ENCODE results near the gene GALNT4. TPM values are rescaled to one million over a fixed set of nuclear protein-coding genes. Genes with fewer than 3 reads are reported as not detected.

GALNT4 gene
- total RNA-seq, 1 experiment from 2014 or later, result 2.8 TPM

DNA sequence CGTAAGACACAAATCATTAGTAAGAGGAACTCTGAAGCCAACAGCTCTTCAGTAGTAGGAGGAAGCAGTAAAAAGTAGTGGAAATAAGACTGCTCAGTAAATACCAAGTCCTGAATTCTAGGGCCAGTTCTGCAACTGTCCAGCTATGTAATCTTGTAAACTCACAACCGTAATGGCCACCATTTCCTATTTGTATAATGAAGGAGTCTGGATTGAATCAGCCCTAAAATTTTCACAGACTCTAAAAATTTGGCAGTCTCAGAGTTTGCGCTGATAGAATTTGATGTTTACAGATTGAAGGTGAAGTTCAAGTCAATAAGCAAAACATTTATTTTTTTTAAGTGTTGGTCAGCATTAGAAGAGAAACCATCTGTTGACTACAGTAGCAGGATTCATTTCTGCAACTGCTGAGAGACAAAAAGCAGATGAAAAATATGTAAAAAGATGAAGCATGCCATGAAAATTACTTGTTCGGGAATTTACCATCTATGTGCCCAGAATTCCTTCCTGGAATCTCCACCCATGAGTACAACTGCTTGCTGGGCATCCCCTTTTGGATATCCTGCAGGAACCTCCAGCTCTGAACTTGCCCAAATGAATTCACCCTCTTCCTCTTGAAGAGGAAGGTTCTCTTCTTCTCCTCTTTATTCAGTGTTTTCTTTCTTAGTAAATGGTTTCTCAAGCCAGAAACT is 47.5 kb downstream of the GALNT4 start:
- no peaks in the 10 kb centered on the region for H3K9me2 ChIP-seq (ENCODE audit: insufficient read depth)
- no TSS peak for BruUV-seq (replicated peaks)
- no peaks in the 10 kb centered on the region for H3K9me3 ChIP-seq (ENCODE audit: control insufficient read depth in 1 of 2, insufficient read depth in 1 of 2, low read depth in 1 of 2, low read length in 2 of 2)
- ATAC-seq, result no peak
- no peaks in the 10 kb centered on the region; a peak in 1 of 4 replicates for H3K4me1 ChIP-seq (ENCODE audit: control insufficient read depth in 1 of 2, insufficient read depth in 2 of 2, low read length in 2 of 2)
- no peak overlapping the region for H2AFZ ChIP-seq (ENCODE audit: low read depth, low read length, poor library complexity, severe bottlenecking)
- no peak overlapping the region for H3K9ac ChIP-seq (ENCODE audit: low read length)
- intact Hi-C loops (cut with micrococcal nuclease), result loop anchor here (10.0 kb wide), 1 partner anchor 1468 kb away; no protein-coding TSS in a partner anchor
- RAD21 ChIA-PET (ENCODE audit: low non-redundant PET in 1 of 2, low total read pairs in 2 of 2, uncharacterized antibody in 2 of 2, unreplicated experiment in 2 of 2), result no interaction called here
- no peaks in the 10 kb centered on the region for H3K79me2 ChIP-seq (ENCODE audit: insufficient read depth, low read length)
- CTCF ChIA-PET, result no interaction called here
- no peak overlapping the region for H3K27ac ChIP-seq (ENCODE audit: low read depth, low read length)
- no peaks in the 10 kb centered on the region for H3K27me3 ChIP-seq (ENCODE audit: insufficient read depth, low read length)
- TF ChIP-seq, protein P1, sequence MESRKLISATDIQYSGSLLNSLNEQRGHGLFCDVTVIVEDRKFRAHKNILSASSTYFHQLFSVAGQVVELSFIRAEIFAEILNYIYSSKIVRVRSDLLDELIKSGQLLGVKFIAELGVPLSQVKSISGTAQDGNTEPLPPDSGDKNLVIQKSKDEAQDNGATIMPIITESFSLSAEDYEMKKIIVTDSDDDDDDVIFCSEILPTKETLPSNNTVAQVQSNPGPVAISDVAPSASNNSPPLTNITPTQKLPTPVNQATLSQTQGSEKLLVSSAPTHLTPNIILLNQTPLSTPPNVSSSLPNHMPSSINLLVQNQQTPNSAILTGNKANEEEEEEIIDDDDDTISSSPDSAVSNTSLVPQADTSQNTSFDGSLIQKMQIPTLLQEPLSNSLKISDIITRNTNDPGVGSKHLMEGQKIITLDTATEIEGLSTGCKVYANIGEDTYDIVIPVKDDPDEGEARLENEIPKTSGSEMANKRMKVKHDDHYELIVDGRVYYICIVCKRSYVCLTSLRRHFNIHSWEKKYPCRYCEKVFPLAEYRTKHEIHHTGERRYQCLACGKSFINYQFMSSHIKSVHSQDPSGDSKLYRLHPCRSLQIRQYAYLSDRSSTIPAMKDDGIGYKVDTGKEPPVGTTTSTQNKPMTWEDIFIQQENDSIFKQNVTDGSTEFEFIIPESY (IDR thresholded peaks at IDR 0.05; ENCODE audit: extremely low read depth, insufficient replicate concordance, low read length), result no peak
- POLR2A ChIA-PET, result interaction anchor here (0.6 kb wide), 1 partner anchor 98 kb away, joined by 3 read pairs; no protein-coding TSS in a partner anchor
- H3K36me3 ChIP-seq (ENCODE audit: control insufficient read depth in 1 of 2, insufficient read depth in 2 of 2, low read length in 2 of 2), result no peaks in the 10 kb centered on the region
- DNase-seq (ENCODE audit: low read depth, low spot score), result no peak
- no peak overlapping the region for H3K4me2 ChIP-seq (ENCODE audit: low read length)
- H4K20me1 ChIP-seq (ENCODE audit: insufficient read depth), result no peaks in the 10 kb centered on the region
- H3K4me3 ChIP-seq (replicated peaks in 1 of 2; ENCODE audit: low read depth in 1 of 2, low read length in 2 of 2), result no peak overlapping the region

DNA sequence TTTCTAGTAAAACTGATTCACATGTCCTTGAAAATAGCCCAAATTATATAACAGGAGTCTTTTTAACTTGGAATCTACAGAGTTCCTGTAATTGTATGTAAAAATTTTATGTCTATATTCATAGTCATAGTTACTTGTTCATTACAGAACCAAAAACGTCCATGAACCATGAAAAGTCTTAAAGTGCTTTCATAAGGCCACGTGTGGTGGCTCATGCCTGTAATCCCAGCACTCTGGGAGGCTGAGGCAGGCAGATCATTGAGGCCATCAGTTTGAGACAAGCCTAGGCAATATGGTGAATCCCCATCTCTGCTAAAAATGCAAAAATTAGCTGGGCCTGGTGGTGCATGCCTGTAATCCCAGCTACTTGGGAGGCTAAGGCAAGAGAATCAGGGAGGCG is 48.4 kb downstream of the GALNT4 start:
- Histone ChIP-seq H3K36me3 (ENCODE audit: control insufficient read depth in 1 of 2, insufficient read depth in 2 of 2, low read length in 2 of 2) (no peaks in the 10 kb centered on the region), H3K9ac (ENCODE audit: low read length) (no peak overlapping the region), H3K27me3 (ENCODE audit: insufficient read depth, low read length) (no peaks in the 10 kb centered on the region), H3K4me2 (ENCODE audit: low read length) (no peak overlapping the region), H2AFZ (ENCODE audit: low read depth, low read length, poor library complexity, severe bottlenecking) (no peak overlapping the region), H4K20me1 (ENCODE audit: insufficient read depth) (no peaks in the 10 kb centered on the region), H3K9me3 (ENCODE audit: control insufficient read depth in 1 of 2, insufficient read depth in 1 of 2, low read depth in 1 of 2, low read length in 2 of 2) (no peaks in the 10 kb centered on the region), H3K79me2 (ENCODE audit: insufficient read depth, low read length) (no peaks in the 10 kb centered on the region), H3K27ac (ENCODE audit: low read depth, low read length) (no peak overlapping the region), H3K4me1 (ENCODE audit: control insufficient read depth in 1 of 2, insufficient read depth in 2 of 2, low read length in 2 of 2) (no peaks in the 10 kb centered on the region; a peak in 1 of 4 replicates), H3K9me2 (ENCODE audit: insufficient read depth) (no peaks in the 10 kb centered on the region), H3K4me3 (replicated peaks in 1 of 2; ENCODE audit: low read depth in 1 of 2, low read length in 2 of 2) (no peak overlapping the region)
- ChIA-PET POLR2A (interaction anchor here (0.6 kb wide), 1 partner anchor 97 kb away, joined by 3 read pairs; no protein-coding TSS in a partner anchor), CTCF (no interaction called here), RAD21 (ENCODE audit: low non-redundant PET in 1 of 2, low total read pairs in 2 of 2, uncharacterized antibody in 2 of 2, unreplicated experiment in 2 of 2) (no interaction called here)
- intact Hi-C loops (cut with micrococcal nuclease), result loop anchor here (10.0 kb wide), 1 partner anchor 1469 kb away; no protein-coding TSS in a partner anchor
- BruUV-seq (replicated peaks), result no TSS peak
- DNase-seq (ENCODE audit: low read depth, low spot score) (no peak), ATAC-seq (no peak)
- TF ChIP-seq POLR2A (IDR thresholded peaks at IDR 0.05; ENCODE audit: borderline replicate concordance, extremely low read depth, insufficient read depth, insufficient read length) (no peak), ZNF274 (IDR thresholded peaks at IDR 0.05; ENCODE audit: low read depth, low read length) (no peak), EGR1 (IDR thresholded peaks at IDR 0.05; ENCODE audit: low read depth) (no peak), JUND (IDR thresholded peaks at IDR 0.05) (no peak), ZFX (IDR thresholded peaks at IDR 0.05) (no peak), EZH2phosphoT487 (IDR thresholded peaks at IDR 0.05; ENCODE audit: borderline replicate concordance) (no peak), SP1 (IDR thresholded peaks at IDR 0.05; ENCODE audit: low read depth) (no peak), POLR2AphosphoS5 (IDR thresholded peaks at IDR 0.05; ENCODE audit: low read depth, low read length) (no peak), SRF (IDR thresholded peaks at IDR 0.05; ENCODE audit: low read depth) (no peak), SIN3A (IDR thresholded peaks at IDR 0.05; ENCODE audit: low read depth) (no peak)
- TF ChIP-seq, protein P2, sequence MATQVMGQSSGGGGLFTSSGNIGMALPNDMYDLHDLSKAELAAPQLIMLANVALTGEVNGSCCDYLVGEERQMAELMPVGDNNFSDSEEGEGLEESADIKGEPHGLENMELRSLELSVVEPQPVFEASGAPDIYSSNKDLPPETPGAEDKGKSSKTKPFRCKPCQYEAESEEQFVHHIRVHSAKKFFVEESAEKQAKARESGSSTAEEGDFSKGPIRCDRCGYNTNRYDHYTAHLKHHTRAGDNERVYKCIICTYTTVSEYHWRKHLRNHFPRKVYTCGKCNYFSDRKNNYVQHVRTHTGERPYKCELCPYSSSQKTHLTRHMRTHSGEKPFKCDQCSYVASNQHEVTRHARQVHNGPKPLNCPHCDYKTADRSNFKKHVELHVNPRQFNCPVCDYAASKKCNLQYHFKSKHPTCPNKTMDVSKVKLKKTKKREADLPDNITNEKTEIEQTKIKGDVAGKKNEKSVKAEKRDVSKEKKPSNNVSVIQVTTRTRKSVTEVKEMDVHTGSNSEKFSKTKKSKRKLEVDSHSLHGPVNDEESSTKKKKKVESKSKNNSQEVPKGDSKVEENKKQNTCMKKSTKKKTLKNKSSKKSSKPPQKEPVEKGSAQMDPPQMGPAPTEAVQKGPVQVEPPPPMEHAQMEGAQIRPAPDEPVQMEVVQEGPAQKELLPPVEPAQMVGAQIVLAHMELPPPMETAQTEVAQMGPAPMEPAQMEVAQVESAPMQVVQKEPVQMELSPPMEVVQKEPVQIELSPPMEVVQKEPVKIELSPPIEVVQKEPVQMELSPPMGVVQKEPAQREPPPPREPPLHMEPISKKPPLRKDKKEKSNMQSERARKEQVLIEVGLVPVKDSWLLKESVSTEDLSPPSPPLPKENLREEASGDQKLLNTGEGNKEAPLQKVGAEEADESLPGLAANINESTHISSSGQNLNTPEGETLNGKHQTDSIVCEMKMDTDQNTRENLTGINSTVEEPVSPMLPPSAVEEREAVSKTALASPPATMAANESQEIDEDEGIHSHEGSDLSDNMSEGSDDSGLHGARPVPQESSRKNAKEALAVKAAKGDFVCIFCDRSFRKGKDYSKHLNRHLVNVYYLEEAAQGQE (IDR thresholded peaks at IDR 0.05; ENCODE audit: low read depth), result no peak
- TF ChIP-seq, protein P1 (IDR thresholded peaks at IDR 0.05; ENCODE audit: extremely low read depth, insufficient replicate concordance, low read length), result no peak
